Peyer's patch (tissue), 4 donors: Measurements from ENCODE around the gene PABPC1L. TPM values are rescaled to one million over a fixed set of nuclear protein-coding genes. Genes with fewer than 3 reads are reported as not detected.

Experiments
- DNase-seq, 3 donors: peaks; one replicate each; pipeline ENCODE4 v3.0.0-alpha.2; 2017 to 2019
- H3K27ac ChIP-seq, 4 donors: fragments of 200-600 bp; sonication (generic); one replicate each; pipeline ENCODE4 v1.5.1; 2016 to 2019
- H3K27me3 ChIP-seq, 2 donors: fragments of 200-600 bp; sonication (generic); one replicate each; pipeline ENCODE4 v1.5.1; 2019
- H3K36me3 ChIP-seq, 3 donors: fragments of 200-600 bp; sonication (generic); one replicate each; pipeline ENCODE4 v1.5.1; 2016 to 2019
- H3K4me1 ChIP-seq, 4 donors: fragments of 200-600 bp; sonication (generic); one replicate each; pipeline ENCODE4 v1.5.1; 2016 to 2019
- H3K4me3 ChIP-seq, 4 donors: fragments of 200-600 bp; sonication (generic); 1 replicate in 3 of 4; 2 replicates in 1 of 4; pipeline ENCODE4 v1.5.1; 2016 to 2019; ENCODE audit warnings: mild to moderate bottlenecking in 1 of 4
- H3K9me3 ChIP-seq, 4 donors: fragments of 200-600 bp; sonication (generic); one replicate each; pipeline ENCODE4 v1.5.1; 2016 to 2019; ENCODE audit warnings: mild to moderate bottlenecking in 1 of 4
- POLR2A ChIP-seq, 2 donors: fragments of 450-650 bp; IDR thresholded peaks; one replicate each; pipeline ENCODE4 v1.5.1; 2017; ENCODE audit warnings: antibody characterized with exemption in 2 of 2, mild to moderate bottlenecking in 2 of 2, moderate library complexity in 2 of 2
- total RNA-seq, 4 donors: library from RNA; depleted of rRNA; stranded (reverse); fragments of >200 nt; gene quantifications; one replicate each; pipeline ENCODE4 v1.1.0, GENCODE V29; 2016
- TF ChIP-seq, protein P1 (sequence below), 6 experiments: fragments of 450-650 bp in 4 of 6; fragments of 200-600 bp in 2 of 6; sonication (generic) in 1 of 6; IDR thresholded peaks; one replicate each; pipeline ENCODE4 v1.5.1; 2017 to 2019; ENCODE audit warnings: antibody characterized with exemption in 6 of 6, mild to moderate bottlenecking in 3 of 6, moderate library complexity in 1 of 6

The PABPC1L gene
- total RNA-seq, 4 donors from 2014 or later = 10.5 to 123 (median 33.6) TPM

DNA sequence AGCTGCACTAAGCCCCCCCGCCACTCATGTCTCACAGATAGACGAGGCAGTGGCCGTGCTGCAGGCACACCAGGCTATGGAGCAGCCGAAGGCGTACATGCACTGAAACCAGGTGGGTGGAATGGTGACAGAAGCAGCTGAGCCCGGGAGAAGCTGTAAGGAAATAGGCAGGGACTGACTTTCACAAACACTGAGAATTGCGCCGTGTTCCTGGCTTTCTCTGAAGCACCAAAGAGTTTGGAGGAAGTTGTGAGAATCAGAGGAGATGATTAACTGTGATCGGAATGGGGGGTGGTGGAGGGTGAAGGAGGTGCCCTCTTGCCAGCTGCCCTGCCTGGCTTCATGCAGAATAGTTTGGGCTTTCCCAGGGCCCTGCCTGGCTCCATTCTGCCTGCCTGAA is 28.8 kb downstream of the PABPC1L start:
- TF ChIP-seq POLR2A (IDR thresholded peaks at IDR 0.05) = no peak
- TF ChIP-seq, protein P1, sequence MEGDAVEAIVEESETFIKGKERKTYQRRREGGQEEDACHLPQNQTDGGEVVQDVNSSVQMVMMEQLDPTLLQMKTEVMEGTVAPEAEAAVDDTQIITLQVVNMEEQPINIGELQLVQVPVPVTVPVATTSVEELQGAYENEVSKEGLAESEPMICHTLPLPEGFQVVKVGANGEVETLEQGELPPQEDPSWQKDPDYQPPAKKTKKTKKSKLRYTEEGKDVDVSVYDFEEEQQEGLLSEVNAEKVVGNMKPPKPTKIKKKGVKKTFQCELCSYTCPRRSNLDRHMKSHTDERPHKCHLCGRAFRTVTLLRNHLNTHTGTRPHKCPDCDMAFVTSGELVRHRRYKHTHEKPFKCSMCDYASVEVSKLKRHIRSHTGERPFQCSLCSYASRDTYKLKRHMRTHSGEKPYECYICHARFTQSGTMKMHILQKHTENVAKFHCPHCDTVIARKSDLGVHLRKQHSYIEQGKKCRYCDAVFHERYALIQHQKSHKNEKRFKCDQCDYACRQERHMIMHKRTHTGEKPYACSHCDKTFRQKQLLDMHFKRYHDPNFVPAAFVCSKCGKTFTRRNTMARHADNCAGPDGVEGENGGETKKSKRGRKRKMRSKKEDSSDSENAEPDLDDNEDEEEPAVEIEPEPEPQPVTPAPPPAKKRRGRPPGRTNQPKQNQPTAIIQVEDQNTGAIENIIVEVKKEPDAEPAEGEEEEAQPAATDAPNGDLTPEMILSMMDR (IDR thresholded peaks at IDR 0.05) = no peak

DNA sequence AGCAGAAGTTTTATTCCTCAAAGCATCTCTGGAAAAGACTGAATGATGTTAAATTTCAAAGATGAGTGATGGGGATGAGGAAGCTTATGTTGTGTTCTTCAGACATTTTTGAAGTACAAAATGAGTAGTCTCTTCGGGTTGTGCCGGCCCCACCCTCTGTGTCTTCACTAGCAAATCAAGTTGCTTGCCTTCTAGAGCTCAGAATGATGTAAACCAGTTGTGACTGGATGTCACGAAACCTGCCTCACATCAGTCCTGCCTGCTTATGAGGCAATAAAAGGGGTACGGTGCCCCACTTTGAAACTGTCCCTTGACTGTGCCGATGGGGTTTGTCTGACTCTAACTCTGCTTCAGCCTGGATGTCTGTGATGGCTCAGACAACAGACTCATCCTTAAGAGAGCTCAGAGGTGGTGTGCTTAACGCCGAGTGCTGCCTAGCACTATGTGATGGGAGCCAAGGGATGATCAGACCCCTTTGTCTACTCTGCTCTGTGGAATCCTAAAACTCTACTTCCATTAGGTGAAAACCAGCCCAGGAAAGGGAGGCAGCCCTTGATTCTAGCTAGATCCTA is 31.3 kb downstream of the PABPC1L start:
- H3K4me1 ChIP-seq = no peaks in the 10 kb centered on the region
- TF ChIP-seq POLR2A (IDR thresholded peaks at IDR 0.05) = no peak
- TF ChIP-seq, protein P1 (IDR thresholded peaks at IDR 0.05) = no peak
- H3K27me3 ChIP-seq = no peaks in the 10 kb centered on the region
- no peaks in the 10 kb centered on the region for H3K9me3 ChIP-seq
- no peak overlapping the region for H3K27ac ChIP-seq
- no peak overlapping the region for H3K4me3 ChIP-seq
- DNase-seq = no peak
- H3K36me3 ChIP-seq = peaks cover 0 to 56% (median 0%) of the 10 kb centered on the region in 3 donors

More for the DNA sequence above, 28.8 kb downstream of the PABPC1L start:
- Histone ChIP-seq H3K27ac (no peak overlapping the region), H3K4me3 (no peak overlapping the region), H3K36me3 (peaks cover 0 to 31% (median 0%) of the 10 kb centered on the region in 3 donors), H3K27me3 (no peaks in the 10 kb centered on the region), H3K9me3 (no peaks in the 10 kb centered on the region), H3K4me1 (no peaks in the 10 kb centered on the region)
- DNase-seq = no peak

DNA sequence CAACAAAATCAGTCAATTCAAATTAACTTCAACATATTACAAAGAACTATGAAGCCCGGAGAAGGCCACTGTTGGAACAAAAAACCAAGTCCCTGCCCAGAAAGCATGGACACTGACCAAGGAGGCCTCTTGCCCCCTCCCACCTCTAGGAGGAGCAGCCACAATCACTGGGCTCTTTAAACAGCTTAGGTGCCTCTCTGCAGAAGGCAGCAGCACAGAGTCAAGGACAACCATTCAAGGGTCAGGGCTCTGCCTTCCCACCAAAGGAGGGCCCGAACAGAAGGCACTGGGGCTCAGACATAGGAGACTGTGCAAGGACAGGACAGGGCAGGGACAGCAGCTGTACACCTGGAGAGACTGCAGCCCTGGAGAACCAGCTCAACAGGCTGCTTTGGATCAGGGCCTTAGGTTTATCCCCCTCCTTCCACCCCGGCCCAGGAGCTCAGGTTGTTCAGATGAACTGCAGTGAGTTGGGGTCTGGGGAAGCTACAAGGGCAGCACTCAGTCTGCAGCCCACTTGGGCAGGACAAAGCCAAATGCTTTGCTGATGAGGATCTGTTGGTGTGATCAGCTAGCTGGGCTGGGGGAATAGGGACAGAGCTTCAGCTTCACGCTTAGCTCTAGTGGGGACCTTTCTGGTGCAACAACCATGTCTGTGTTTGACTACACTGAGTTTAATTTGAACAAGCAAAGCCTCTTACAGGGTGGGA is 32.6 kb downstream of the PABPC1L start:
- Histone ChIP-seq H3K36me3 (peaks cover 0 to 68% (median 0%) of the 10 kb centered on the region in 3 donors), H3K4me1 (no peaks in the 10 kb centered on the region)

DNA sequence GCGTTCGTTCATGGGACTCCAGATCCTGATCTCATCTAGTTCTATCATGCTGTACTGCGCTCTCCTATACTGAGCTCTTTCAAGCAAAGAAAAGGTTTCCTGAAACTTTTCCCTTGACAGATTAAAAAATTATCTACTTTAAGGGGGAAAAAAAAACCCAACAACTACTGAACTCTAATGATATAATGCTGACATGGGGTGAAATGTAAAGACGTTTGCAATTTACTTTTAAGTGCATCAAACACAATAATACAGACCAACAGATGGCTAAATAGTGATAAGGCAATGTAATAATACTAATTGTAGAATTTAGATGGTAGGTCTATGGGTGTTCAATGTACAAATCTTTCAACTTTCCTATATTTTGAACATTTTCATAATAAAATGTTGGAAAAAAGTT is 34.0 kb downstream of the PABPC1L start:
- H3K36me3 ChIP-seq = peaks cover 0 to 83% (median 0%) of the 10 kb centered on the region in 3 donors
- no peak for DNase-seq

More for the DNA sequence above, 32.6 kb downstream of the PABPC1L start:
- H3K4me3 ChIP-seq = no peak overlapping the region
- H3K27ac ChIP-seq = no peak overlapping the region
- DNase-seq = no peak
- TF ChIP-seq POLR2A (IDR thresholded peaks at IDR 0.05) = no peak
- TF ChIP-seq, protein P1 (IDR thresholded peaks at IDR 0.05) = no peak
- no peaks in the 10 kb centered on the region for H3K9me3 ChIP-seq
- H3K27me3 ChIP-seq = no peaks in the 10 kb centered on the region

DNA sequence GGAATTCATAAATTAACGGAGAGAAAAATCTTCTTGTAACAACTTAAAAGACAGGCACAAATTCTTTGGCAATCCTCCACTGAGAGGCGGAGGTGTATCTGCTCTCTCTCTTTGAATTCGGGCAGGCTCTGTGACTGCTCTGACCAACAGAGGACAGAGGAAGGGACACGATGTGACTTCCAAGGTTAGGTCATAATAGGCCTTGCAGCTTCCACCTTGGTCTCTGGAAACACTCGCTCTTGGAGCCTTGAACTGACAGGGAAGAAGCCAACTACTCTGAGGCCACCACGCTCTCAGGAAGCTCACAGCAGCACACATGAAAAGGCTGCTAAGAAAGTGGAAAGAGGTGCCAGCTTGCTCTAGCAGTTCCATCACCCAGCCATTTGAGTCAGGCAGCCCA is 35.4 kb downstream of the PABPC1L start:
- Histone ChIP-seq H3K4me1 (no peaks in the 10 kb centered on the region), H3K36me3 (peaks cover 0 to 96% (median 0%) of the 10 kb centered on the region in 3 donors)

More for the DNA sequence above, 34.0 kb downstream of the PABPC1L start:
- H3K27me3 ChIP-seq = no peaks in the 10 kb centered on the region
- H3K27ac ChIP-seq = no peak overlapping the region
- H3K4me1 ChIP-seq = no peaks in the 10 kb centered on the region
- no peaks in the 10 kb centered on the region for H3K9me3 ChIP-seq
- H3K4me3 ChIP-seq = no peak overlapping the region
- TF ChIP-seq, protein P1 (IDR thresholded peaks at IDR 0.05) = no peak
- no peak for TF ChIP-seq POLR2A (IDR thresholded peaks at IDR 0.05)

More for the DNA sequence above, 35.4 kb downstream of the PABPC1L start:
- Histone ChIP-seq H3K4me3 (no peak overlapping the region), H3K9me3 (no peaks in the 10 kb centered on the region), H3K27me3 (no peaks in the 10 kb centered on the region), H3K27ac (no peak overlapping the region)
- TF ChIP-seq, protein P1 (IDR thresholded peaks at IDR 0.05) = no peak
- no peak for TF ChIP-seq POLR2A (IDR thresholded peaks at IDR 0.05)
- DNase-seq = no peak
